ENCODE measurements around the gene MAP2K7. TPM values are rescaled to one million over a fixed set of nuclear protein-coding genes. Genes with fewer than 3 reads are reported as not detected.

Gene MAP2K7
- total RNA-seq, 1 experiment from 2014 or later: 13.0 TPM

DNA sequence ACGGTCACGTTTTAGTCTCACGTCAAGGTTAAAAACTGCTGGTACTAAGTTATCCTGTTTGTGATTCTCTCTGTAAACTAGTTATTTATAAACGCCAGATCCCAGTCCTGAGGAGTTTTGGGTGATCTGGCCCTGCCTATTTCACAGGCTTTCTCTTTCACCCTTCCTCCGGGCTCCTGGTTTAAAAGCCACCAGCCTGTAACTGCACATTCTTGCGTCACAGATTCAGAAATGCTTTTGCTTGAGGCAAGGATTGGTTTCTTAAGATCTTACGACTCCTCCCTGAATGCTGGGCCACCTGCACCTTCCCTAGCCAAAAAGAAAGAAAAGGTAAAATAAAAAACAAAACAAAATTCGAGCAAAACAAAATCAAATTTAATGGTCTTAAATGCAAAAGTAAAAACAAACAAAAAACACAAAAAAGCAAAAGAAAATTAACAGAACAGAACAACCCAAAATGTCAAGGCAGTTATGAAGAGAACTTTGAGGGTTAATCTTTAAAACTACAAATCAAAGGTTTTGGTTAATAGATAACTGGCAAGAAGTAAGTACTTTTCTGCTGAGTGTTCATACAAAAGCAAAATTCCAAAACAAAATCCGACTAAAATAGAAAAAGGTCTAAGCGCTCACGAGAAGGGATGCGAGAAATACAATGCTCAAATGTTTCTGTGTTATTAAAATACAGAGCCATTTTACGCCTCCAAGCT, 58.4 kb downstream of the MAP2K7 start:
- no peak for DNase-seq (ENCODE audit: low read depth)

DNA sequence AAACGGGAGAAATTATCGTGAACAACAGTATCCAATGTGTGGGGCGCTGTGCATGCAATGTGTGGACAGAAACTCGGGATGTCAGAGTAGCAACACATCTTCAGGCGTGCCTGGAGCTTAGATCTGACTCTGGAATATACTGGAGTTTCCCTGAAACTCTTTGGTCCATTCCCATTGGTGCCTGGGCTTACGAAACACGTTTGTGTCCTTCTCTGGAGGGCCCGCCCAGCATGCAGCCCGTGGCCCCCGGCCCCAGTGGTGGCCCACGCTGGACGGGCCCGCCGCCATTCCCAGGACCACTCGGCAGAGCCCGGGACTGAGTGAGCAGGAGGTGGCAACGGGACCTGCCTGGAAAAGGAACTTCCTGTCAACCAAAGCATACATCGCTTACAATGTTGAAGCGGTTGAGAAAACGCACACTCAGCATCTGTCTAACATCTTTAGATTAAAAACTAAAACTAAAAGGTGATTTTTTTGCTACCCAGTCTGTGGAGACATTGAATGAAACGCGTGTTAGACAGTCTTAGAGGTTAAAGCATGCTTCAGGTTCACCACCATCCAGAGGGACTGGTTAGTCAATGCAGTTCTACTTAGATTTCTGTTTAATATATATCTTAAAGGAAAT, 59.1 kb downstream of the MAP2K7 start:
- DNase-seq (ENCODE audit: low read depth): no peak

DNA sequence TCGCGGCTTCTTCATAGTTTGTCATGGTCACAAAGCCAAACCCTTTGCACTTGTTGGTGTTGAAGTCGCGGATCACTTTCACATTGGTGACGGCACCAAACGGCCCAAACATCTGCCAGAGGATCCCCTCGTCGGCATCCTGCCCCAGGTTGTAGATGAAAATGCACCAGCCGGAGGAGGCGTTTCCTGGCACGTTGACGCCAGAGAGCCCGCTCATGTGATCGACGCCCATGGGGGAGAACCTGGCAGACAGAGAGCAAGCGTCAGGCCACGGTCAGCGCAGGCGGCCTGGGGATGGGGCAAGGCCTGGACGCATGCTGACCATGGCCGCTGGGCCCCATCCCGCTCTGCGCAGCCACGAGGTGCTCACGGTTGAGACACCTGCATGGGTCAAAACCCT, 59.9 kb downstream of the MAP2K7 start:
- DNase-seq (ENCODE audit: low read depth): no peak

Other genes starting within 250 kb of the MAP2K7 start
- not detected in 2 replicates for gene RETN, start 234.8 kb upstream of the MAP2K7 start, total RNA-seq (2014; rRNA removed)
- not detected in 2 replicates for gene MCEMP1, start 226.8 kb upstream of the MAP2K7 start, total RNA-seq (2014; rRNA removed)
- 96.8 and 101 TPM in 2 replicates for gene TRAPPC5, start 223.0 kb upstream of the MAP2K7 start, total RNA-seq (2014; rRNA removed)
- not detected in 2 replicates for gene FCER2, start 201.7 kb upstream of the MAP2K7 start, total RNA-seq (2014; rRNA removed)
- gene CLEC4G, start 171.8 kb upstream of the MAP2K7 start, total RNA-seq (2014; rRNA removed): not detected in 2 replicates
- not detected in 2 replicates for gene CD209, start 156.3 kb upstream of the MAP2K7 start, total RNA-seq (2014; rRNA removed)
- gene CLEC4M, start 140.6 kb upstream of the MAP2K7 start, total RNA-seq (2014; rRNA removed): not detected in 2 replicates
- gene EVI5L, start 73.7 kb upstream of the MAP2K7 start, total RNA-seq (2014; rRNA removed): 19.5 and 21.5 TPM in 2 replicates
- not detected in 2 replicates for gene PRR36, start 29.5 kb upstream of the MAP2K7 start, total RNA-seq (2014; rRNA removed)
- gene LRRC8E, start 15.4 kb upstream of the MAP2K7 start, total RNA-seq (2014; rRNA removed): 1.6 and 1.9 TPM in 2 replicates
- gene TGFBR3L, start 11.0 kb downstream of the MAP2K7 start, total RNA-seq (2014; rRNA removed): 1.9 and 3.5 TPM in 2 replicates
- 25.5 and 28.8 TPM in 2 replicates for gene SNAPC2, start 16.5 kb downstream of the MAP2K7 start, total RNA-seq (2014; rRNA removed)
- gene CTXN1, start 22.3 kb downstream of the MAP2K7 start, total RNA-seq (2014; rRNA removed): 1.6 and 3.2 TPM in 2 replicates
- gene TIMM44, start 39.8 kb downstream of the MAP2K7 start, total RNA-seq (2014; rRNA removed): 49.0 and 50.5 TPM in 2 replicates
- 44.4 and 62.4 TPM in 2 replicates for gene ELAVL1, start 101.8 kb downstream of the MAP2K7 start, total RNA-seq (2014; rRNA removed)
- gene CCL25, start 148.9 kb downstream of the MAP2K7 start, total RNA-seq (2014; rRNA removed): not detected in 2 replicates
- gene FBN3, start 245.7 kb downstream of the MAP2K7 start, total RNA-seq (2014; rRNA removed): not detected in 2 replicates